ENCODE results near the gene ZIM2.
A peak's percentile ranks its signal among the peaks of the same experiment; 100 is the strongest.

The ZIM2 gene

GRCh38 chr19:56736571-56736970 lies 104.0 kb downstream of the ZIM2 start:
- TF ChIP-seq CTCF (conservative IDR thresholded peaks at IDR 0.05; ENCODE audit: low read depth, low read length) = no peak
- no peak overlapping the region for H3K4me3 ChIP-seq (ENCODE audit: low read length)
- DNase-seq (ENCODE audit: low read depth) = no peak

GRCh38 chr19:56732976-56733375 lies 107.5 kb downstream of the ZIM2 start:
- no peak for DNase-seq (ENCODE audit: low read depth)
- no peak overlapping the region for H3K4me3 ChIP-seq (ENCODE audit: low read length)
- no peak for TF ChIP-seq CTCF (conservative IDR thresholded peaks at IDR 0.05; ENCODE audit: low read depth, low read length)

GRCh38 chr19:56727677-56728076 lies 112.8 kb downstream of the ZIM2 start:
- DNase-seq (ENCODE audit: low read depth) = no peak
- TF ChIP-seq CTCF (conservative IDR thresholded peaks at IDR 0.05; ENCODE audit: low read depth, low read length) = no peak
- H3K4me3 ChIP-seq (ENCODE audit: low read length) = no peak overlapping the region

- H3K4me3 ChIP-seq (ENCODE audit: low read length) = no peak overlapping the region
- peak; percentile 37 for TF ChIP-seq CTCF (conservative IDR thresholded peaks at IDR 0.05; ENCODE audit: low read depth, low read length)
- DNase-seq (ENCODE audit: low read depth) = no peak
Measured at GRCh38 chr19:56725829-56726424, 114.6 kb downstream of the ZIM2 start.
